Liver (tissue), 9 donors: ENCODE measurements around the gene EIF2AK3. TPM values are rescaled to one million over a fixed set of nuclear protein-coding genes. Genes with fewer than 3 reads are reported as not detected.

ENCODE experiments used
- DNase-seq: peaks from one replicate; pipeline ENCODE4 v3.0.0-alpha.2; 2017; ENCODE audit warnings: low spot score
- H3K27ac ChIP-seq, 2 donors: one replicate each; pipeline ENCODE4 v1.7.0; 2013; ENCODE audit warnings: inconsistent platforms in 2 of 2, low read length in 2 of 2, control low read depth in 1 of 2, low read depth in 1 of 2, mild to moderate bottlenecking in 1 of 2
- H3K27me3 ChIP-seq, 4 donors: one replicate each; pipeline versions ENCODE4 v1.6.1 to v1.7.0; 2013; ENCODE audit warnings: low read length in 3 of 4, inconsistent platforms in 1 of 4, mild to moderate bottlenecking in 1 of 4, moderate library complexity in 1 of 4; ENCODE audit not compliant: control insufficient read depth in 4 of 4, insufficient read depth in 4 of 4
- H3K36me3 ChIP-seq, 4 donors: one replicate each; pipeline versions ENCODE4 v1.6.1 to v1.7.0; 2013; ENCODE audit warnings: low read length in 3 of 4, mild to moderate bottlenecking in 3 of 4, low read depth in 1 of 4, moderate library complexity in 1 of 4; ENCODE audit not compliant: control insufficient read depth in 4 of 4, insufficient read depth in 3 of 4
- H3K4me1 ChIP-seq, 4 donors: one replicate each; pipeline versions ENCODE4 v1.6.1 to v1.7.0; 2013; ENCODE audit warnings: low read length in 3 of 4, mild to moderate bottlenecking in 3 of 4, moderate library complexity in 1 of 4; ENCODE audit not compliant: control insufficient read depth in 4 of 4, insufficient read depth in 4 of 4
- H3K4me3 ChIP-seq, 3 donors: one replicate each; pipeline versions ENCODE4 v1.6.1 to v1.7.0; 2013; ENCODE audit warnings: low read length in 3 of 3, control low read depth in 1 of 3, low read depth in 1 of 3, mild to moderate bottlenecking in 1 of 3
- H3K9ac ChIP-seq, 2 donors: one replicate each; pipeline ENCODE4 v1.7.0; 2013; ENCODE audit warnings: low read length in 2 of 2, mild to moderate bottlenecking in 2 of 2, moderate library complexity in 2 of 2, control low read depth in 1 of 2, low read depth in 1 of 2
- H3K9me3 ChIP-seq, 4 donors: one replicate each; pipeline versions ENCODE4 v1.6.1 to v1.7.0; 2013; ENCODE audit warnings: low read length in 3 of 4; ENCODE audit not compliant: control insufficient read depth in 4 of 4
- ATF3 ChIP-seq: IDR thresholded peaks from 2 replicates; pipeline ENCODE4 v1.6.1; 2016; ENCODE audit warnings: antibody characterized with exemption
- CTCF ChIP-seq: fragments of 150-350 bp; IDR thresholded peaks from 2 replicates; pipeline ENCODE4 v1.5.1; 2017; ENCODE audit warnings: improper control_type of control experiment, low read depth, low read length; ENCODE audit not compliant: missing input control
- EGR1 ChIP-seq, 2 donors: IDR thresholded peaks; 2 replicates each; pipeline ENCODE4 v1.6.1; 2016 to 2018; ENCODE audit warnings: antibody characterized with exemption in 2 of 2, low read depth in 2 of 2
- FOXA1 ChIP-seq: IDR thresholded peaks from 2 replicates; pipeline ENCODE4 v1.6.1; 2016; ENCODE audit warnings: antibody characterized with exemption
- FOXA2 ChIP-seq: IDR thresholded peaks from 2 replicates; pipeline ENCODE4 v1.6.1; 2016; ENCODE audit warnings: antibody characterized with exemption
- GABPA ChIP-seq, 2 donors: IDR thresholded peaks in 1 of 2; conservative IDR thresholded peaks in 1 of 2; 2 replicates each; pipeline ENCODE4 v1.6.1; 2016; ENCODE audit warnings: antibody characterized with exemption in 2 of 2, mild to moderate bottlenecking in 1 of 2, moderate library complexity in 1 of 2
- HNF4A ChIP-seq, 2 donors: conservative IDR thresholded peaks; 2 replicates each; pipeline ENCODE4 v1.6.1; 2016; ENCODE audit warnings: antibody characterized with exemption in 2 of 2, mild to moderate bottlenecking in 2 of 2
- HNF4G ChIP-seq: IDR thresholded peaks from 2 replicates; pipeline ENCODE4 v1.6.1; 2016; ENCODE audit warnings: antibody characterized with exemption
- JUND ChIP-seq, 2 donors: IDR thresholded peaks; 2 replicates each; pipeline ENCODE4 v1.6.1; 2016; ENCODE audit warnings: antibody characterized with exemption in 2 of 2
- MAX ChIP-seq: IDR thresholded peaks from 2 replicates; pipeline ENCODE4 v1.6.1; 2016; ENCODE audit warnings: antibody characterized with exemption
- NR2F2 ChIP-seq: IDR thresholded peaks from 2 replicates; pipeline ENCODE4 v1.6.1; 2016; ENCODE audit warnings: antibody characterized with exemption
- RAD21 ChIP-seq, 2 donors: IDR thresholded peaks; 2 replicates each; pipeline ENCODE4 v1.6.1; 2016; ENCODE audit warnings: antibody characterized with exemption in 2 of 2, mild to moderate bottlenecking in 2 of 2
- REST ChIP-seq: IDR thresholded peaks from 2 replicates; pipeline ENCODE4 v1.6.1; 2016; ENCODE audit warnings: antibody characterized with exemption, mild to moderate bottlenecking
- RXRA ChIP-seq, 2 donors: IDR thresholded peaks; 2 replicates each; pipeline ENCODE4 v1.6.1; 2017 to 2018; ENCODE audit warnings: antibody characterized with exemption in 2 of 2, mild to moderate bottlenecking in 1 of 2
- SP1 ChIP-seq: IDR thresholded peaks from 2 replicates; pipeline ENCODE4 v1.6.1; 2018; ENCODE audit warnings: antibody characterized with exemption, mild to moderate bottlenecking
- TAF1 ChIP-seq: conservative IDR thresholded peaks from 2 replicates; pipeline ENCODE4 v1.6.1; 2016; ENCODE audit warnings: antibody characterized with exemption, mild to moderate bottlenecking
- YY1 ChIP-seq: IDR thresholded peaks from 2 replicates; pipeline ENCODE4 v1.6.1; 2016; ENCODE audit warnings: antibody characterized with exemption, mild to moderate bottlenecking
- ZBTB33 ChIP-seq: IDR thresholded peaks from 2 replicates; pipeline ENCODE4 v1.6.1; 2016; ENCODE audit warnings: antibody characterized with exemption
- WGBS: extraction: QIAGEN DNeasy Blood & Tissue Kit; methylation state at CpG from one replicate; pipeline ENCODE4 v1.1.7; 2013; 5-methylcytosine and 5-hydroxymethylcytosine counted together
- polyA plus RNA-seq, 2 donors: library from polyadenylated mRNA; stranded (reverse) in 1 of 2; unstranded in 1 of 2; fragments of 200-250 nt in 1 of 2; fragments of >200 nt in 1 of 2; fragmentation: Nextera tagmentation in 1 of 2; extraction: Ambion mirVana in 1 of 2; gene quantifications; one replicate each; pipeline versions ENCODE4 v1.2.1 to v1.2.3, GENCODE V29; 2013 to 2015
- total RNA-seq, 2 donors: library from RNA; depleted of rRNA; stranded (reverse); fragments of >200 nt; gene quantifications; one replicate each; pipeline ENCODE4 v1.2.3, GENCODE V29; 2014
- donor health status: healthy.
- donor health status: healthy.
- donor health status: healthy.
- donor health status: healthy.
- donor health status: healthy.

EIF2AK3 gene
- total and polyA plus RNA-seq, 4 donors: 2.9 to 31.5 (median 9.2) TPM

GRCh38 chr2:88540346-88540745, 86.9 kb downstream of the EIF2AK3 start:
- TF ChIP-seq CTCF (no peak), HNF4A (conservative IDR thresholded peaks at IDR 0.05) (no peak), EGR1 (IDR thresholded peaks at IDR 0.05; ENCODE audit: low read depth in 2 of 2) (no peak), RXRA (IDR thresholded peaks at IDR 0.05) (no peak), YY1 (no peak), SP1 (no peak), RAD21 (IDR thresholded peaks at IDR 0.05) (no peak), FOXA2 (no peak), NR2F2 (no peak), TAF1 (no peak), JUND (IDR thresholded peaks at IDR 0.05) (no peak)
- no peak for DNase-seq
- H3K27me3 ChIP-seq: no peaks in the 10 kb centered on the region
- no peaks in the 10 kb centered on the region for H3K36me3 ChIP-seq
- no peak overlapping the region for H3K4me3 ChIP-seq
- WGBS: 87% methylated on average over 2 of the region's 2 CpGs
- H3K9me3 ChIP-seq: peaks cover 0 to 2% (median 0%) of the 10 kb centered on the region in 4 donors
- H3K9ac ChIP-seq: no peak overlapping the region
- H3K27ac ChIP-seq: no peak overlapping the region
- H3K4me1 ChIP-seq: no peaks in the 10 kb centered on the region

- Histone ChIP-seq H3K4me1 (no peaks in the 10 kb centered on the region), H3K9ac (no peak overlapping the region), H3K36me3 (no peaks in the 10 kb centered on the region), H3K27ac (no peak overlapping the region), H3K27me3 (no peaks in the 10 kb centered on the region), H3K4me3 (no peak overlapping the region), H3K9me3 (peaks cover 0 to 2% (median 0%) of the 10 kb centered on the region in 4 donors)
- DNase-seq: no peak
- 95% methylated on average over 11 of the region's 11 CpGs for WGBS
- no peak for TF ChIP-seq HNF4G
- no peak for TF ChIP-seq JUND (IDR thresholded peaks at IDR 0.05)
- no peak for TF ChIP-seq YY1
- no peak for TF ChIP-seq NR2F2
- no peak for TF ChIP-seq CTCF
- no peak for TF ChIP-seq TAF1
- no peak for TF ChIP-seq SP1
- TF ChIP-seq REST: no peak
- no peak for TF ChIP-seq HNF4A (conservative IDR thresholded peaks at IDR 0.05)
- no peak for TF ChIP-seq ATF3
- no peak for TF ChIP-seq FOXA1
- no peak for TF ChIP-seq RXRA (IDR thresholded peaks at IDR 0.05)
- no peak for TF ChIP-seq EGR1 (IDR thresholded peaks at IDR 0.05; ENCODE audit: low read depth in 2 of 2)
- TF ChIP-seq FOXA2: no peak
- TF ChIP-seq MAX: no peak
- no peak for TF ChIP-seq GABPA (IDR thresholded peaks at IDR 0.05 in 1 of 2, conservative IDR thresholded peaks at IDR 0.05 in 1 of 2)
- no peak for TF ChIP-seq ZBTB33
Observed at GRCh38 chr2:88538362-88538917, 88.8 kb downstream of the EIF2AK3 start.
